Prostate gland (tissue), 2 donors: ENCODE measurements around the gene GPR42.

Experiments used
- CTCF ChIP-seq, 4 experiments: fragments of 200-600 bp in 2 of 4; fragments of 450-650 bp in 2 of 4; sonication (generic) in 2 of 4; IDR thresholded peaks; 1 replicate in 3 of 4; 2 replicates in 1 of 4; pipeline ENCODE4 v1.5.1; 2016 to 2019; ENCODE audit warnings: antibody characterized with exemption in 4 of 4, mild to moderate bottlenecking in 2 of 4, moderate library complexity in 2 of 4
- POLR2A ChIP-seq: fragments of 450-650 bp; IDR thresholded peaks from one replicate; pipeline ENCODE4 v1.6.1; 2016; ENCODE audit warnings: antibody characterized with exemption, mild to moderate bottlenecking

GRCh38 chr19:35349614-35350521, 21.0 kb upstream of the GPR42 start:
- no peak for TF ChIP-seq CTCF (IDR thresholded peaks at IDR 0.05)
- TF ChIP-seq POLR2A, result no peak
